ENCODE data around the gene SMIM35.

DNA sequence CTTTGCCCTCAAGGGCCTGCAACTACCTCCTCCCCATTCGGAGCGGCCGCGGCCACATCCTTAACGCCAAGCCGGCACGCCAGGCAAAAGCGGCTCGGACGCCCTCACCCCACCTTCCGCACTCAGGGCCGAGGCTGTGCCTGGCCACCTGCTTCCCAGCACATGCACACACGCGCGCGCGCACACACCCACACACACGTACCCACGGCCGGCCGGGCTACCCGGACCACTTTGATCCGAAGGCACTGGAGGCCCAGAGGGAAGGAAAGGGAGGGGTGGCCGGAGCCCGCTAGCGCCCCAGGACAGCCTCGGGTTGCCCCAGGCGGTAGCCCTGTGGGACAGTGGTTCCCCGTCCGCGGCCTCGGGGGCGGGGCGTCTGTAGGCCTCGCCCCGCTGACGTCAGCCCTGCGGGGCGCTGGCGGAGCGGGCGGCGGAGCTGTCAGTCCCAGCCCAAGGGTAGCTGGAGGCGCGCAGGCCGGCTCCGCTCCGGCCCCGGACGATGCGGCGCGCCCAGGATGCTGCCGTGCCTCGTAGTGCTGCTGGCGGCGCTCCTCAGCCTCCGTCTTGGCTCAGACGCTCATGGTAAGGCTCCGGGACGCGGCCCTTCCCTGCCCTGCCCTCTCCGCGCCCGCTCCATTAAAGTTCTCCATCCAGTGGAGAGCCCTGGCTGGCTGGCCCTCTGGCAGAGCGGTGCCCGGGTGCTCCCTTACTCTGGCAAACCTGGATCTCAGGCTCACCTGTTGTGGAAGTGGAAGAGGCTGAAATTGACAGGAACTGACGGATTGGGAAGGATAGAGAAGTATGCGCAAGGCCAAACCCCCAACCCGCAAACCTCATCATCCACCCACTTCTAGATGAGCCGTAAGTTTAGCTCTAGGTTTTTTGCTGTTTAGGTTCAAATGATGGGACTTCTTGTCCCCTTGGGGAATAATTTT, 100.5 kb downstream of the SMIM35 start, which contains the start of gene IL10RA:
- TF ChIP-seq, protein P1, sequence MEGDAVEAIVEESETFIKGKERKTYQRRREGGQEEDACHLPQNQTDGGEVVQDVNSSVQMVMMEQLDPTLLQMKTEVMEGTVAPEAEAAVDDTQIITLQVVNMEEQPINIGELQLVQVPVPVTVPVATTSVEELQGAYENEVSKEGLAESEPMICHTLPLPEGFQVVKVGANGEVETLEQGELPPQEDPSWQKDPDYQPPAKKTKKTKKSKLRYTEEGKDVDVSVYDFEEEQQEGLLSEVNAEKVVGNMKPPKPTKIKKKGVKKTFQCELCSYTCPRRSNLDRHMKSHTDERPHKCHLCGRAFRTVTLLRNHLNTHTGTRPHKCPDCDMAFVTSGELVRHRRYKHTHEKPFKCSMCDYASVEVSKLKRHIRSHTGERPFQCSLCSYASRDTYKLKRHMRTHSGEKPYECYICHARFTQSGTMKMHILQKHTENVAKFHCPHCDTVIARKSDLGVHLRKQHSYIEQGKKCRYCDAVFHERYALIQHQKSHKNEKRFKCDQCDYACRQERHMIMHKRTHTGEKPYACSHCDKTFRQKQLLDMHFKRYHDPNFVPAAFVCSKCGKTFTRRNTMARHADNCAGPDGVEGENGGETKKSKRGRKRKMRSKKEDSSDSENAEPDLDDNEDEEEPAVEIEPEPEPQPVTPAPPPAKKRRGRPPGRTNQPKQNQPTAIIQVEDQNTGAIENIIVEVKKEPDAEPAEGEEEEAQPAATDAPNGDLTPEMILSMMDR (IDR thresholded peaks at IDR 0.05): no peak
- peak; percentile 25 for TF ChIP-seq POLR2A (IDR thresholded peaks at IDR 0.05)
- TF ChIP-seq EP300 (IDR thresholded peaks at IDR 0.05): no peak
